Mucosa of stomach (tissue), 1 donor: ENCODE measurements around the gene ZNF641.

ENCODE experiments used
- H3K27me3 ChIP-seq: one replicate; pipeline ENCODE4 v1.7.0; 2013; ENCODE audit warnings: mild to moderate bottlenecking, low read length; ENCODE audit not compliant: control insufficient read depth, insufficient read depth
- H3K36me3 ChIP-seq: one replicate; pipeline ENCODE4 v1.7.0; 2013; ENCODE audit warnings: low read length; ENCODE audit not compliant: control insufficient read depth, insufficient read depth
- H3K4me1 ChIP-seq: one replicate; pipeline ENCODE4 v1.7.0; 2013; ENCODE audit warnings: mild to moderate bottlenecking, low read length; ENCODE audit not compliant: control insufficient read depth, insufficient read depth
- H3K4me3 ChIP-seq: one replicate; pipeline ENCODE4 v1.7.0; 2013; ENCODE audit warnings: low read length
- H3K9ac ChIP-seq: one replicate; pipeline ENCODE4 v1.7.0; 2013; ENCODE audit warnings: mild to moderate bottlenecking, low read length, moderate library complexity
- H3K9me3 ChIP-seq: one replicate; pipeline ENCODE4 v1.7.0; 2013; ENCODE audit warnings: mild to moderate bottlenecking, low read length, moderate library complexity; ENCODE audit not compliant: control insufficient read depth
- donor health status: Pancreatic carcinoma.

Gene ZNF641

GRCh38 chr12:48329199-48329939 lies 21.4 kb downstream of the ZNF641 start:
- Histone ChIP-seq H3K9ac (no peak overlapping the region), H3K9me3 (no peaks in the 10 kb centered on the region), H3K4me1 (no peaks in the 10 kb centered on the region), H3K27me3 (no peaks in the 10 kb centered on the region), H3K4me3 (no peak overlapping the region), H3K36me3 (no peaks in the 10 kb centered on the region)

GRCh38 chr12:48316491-48316890 lies 34.2 kb downstream of the ZNF641 start:
- Histone ChIP-seq H3K27me3 (no peaks in the 10 kb centered on the region), H3K9ac (no peak overlapping the region), H3K36me3 (no peaks in the 10 kb centered on the region), H3K4me3 (no peak overlapping the region), H3K9me3 (no peaks in the 10 kb centered on the region), H3K4me1 (no peaks in the 10 kb centered on the region)

GRCh38 chr12:48311313-48311712 lies 39.4 kb downstream of the ZNF641 start:
- Histone ChIP-seq H3K4me1 (no peaks in the 10 kb centered on the region), H3K36me3 (no peaks in the 10 kb centered on the region), H3K9me3 (no peaks in the 10 kb centered on the region), H3K9ac (no peak overlapping the region), H3K27me3 (no peaks in the 10 kb centered on the region), H3K4me3 (no peak overlapping the region)

GRCh38 chr12:48307269-48307668 lies 43.5 kb downstream of the ZNF641 start:
- no peaks in the 10 kb centered on the region for H3K36me3 ChIP-seq
- no peaks in the 10 kb centered on the region for H3K4me1 ChIP-seq
- H3K4me3 ChIP-seq = no peak overlapping the region
- H3K9me3 ChIP-seq = no peaks in the 10 kb centered on the region
- H3K27me3 ChIP-seq = no peaks in the 10 kb centered on the region
- no peak overlapping the region for H3K9ac ChIP-seq

- no peaks in the 10 kb centered on the region for H3K4me1 ChIP-seq
- no peaks in the 10 kb centered on the region for H3K36me3 ChIP-seq
- H3K9me3 ChIP-seq = no peaks in the 10 kb centered on the region
- H3K27me3 ChIP-seq = no peaks in the 10 kb centered on the region
- H3K9ac ChIP-seq = no peak overlapping the region
- no peak overlapping the region for H3K4me3 ChIP-seq
Measured at GRCh38 chr12:48305190-48305589, 45.5 kb downstream of the ZNF641 start.

- Histone ChIP-seq H3K27me3 (no peaks in the 10 kb centered on the region), H3K4me1 (no peaks in the 10 kb centered on the region), H3K9me3 (no peaks in the 10 kb centered on the region), H3K4me3 (no peak overlapping the region), H3K9ac (no peak overlapping the region), H3K36me3 (no peaks in the 10 kb centered on the region)
Measured at GRCh38 chr12:48302161-48302911, 48.4 kb downstream of the ZNF641 start.

- no peaks in the 10 kb centered on the region for H3K36me3 ChIP-seq
- peaks cover 7% of the 10 kb centered on the region for H3K4me1 ChIP-seq
- H3K4me3 ChIP-seq = no peak overlapping the region
- H3K9ac ChIP-seq = no peak overlapping the region
- H3K9me3 ChIP-seq = no peaks in the 10 kb centered on the region
- no peaks in the 10 kb centered on the region for H3K27me3 ChIP-seq
Measured at GRCh38 chr12:48300774-48301173, 49.9 kb downstream of the ZNF641 start.

GRCh38 chr12:48296586-48297282 lies 54.0 kb downstream of the ZNF641 start:
- peak overlapping the region; percentile 59 for H3K9ac ChIP-seq
- H3K4me1 ChIP-seq = peaks cover 7% of the 10 kb centered on the region
- no peaks in the 10 kb centered on the region for H3K9me3 ChIP-seq

GRCh38 chr12:48292040-48292439 lies 58.7 kb downstream of the ZNF641 start:
- Histone ChIP-seq H3K9me3 (no peaks in the 10 kb centered on the region), H3K36me3 (no peaks in the 10 kb centered on the region), H3K27me3 (no peaks in the 10 kb centered on the region), H3K4me3 (no peak overlapping the region), H3K4me1 (peaks cover 9% of the 10 kb centered on the region), H3K9ac (no peak overlapping the region)

More at GRCh38 chr12:48296586-48297282, 54.0 kb downstream of the ZNF641 start:
- Histone ChIP-seq H3K4me3 (peak overlapping the region; percentile 33), H3K27me3 (no peaks in the 10 kb centered on the region), H3K36me3 (no peaks in the 10 kb centered on the region)

GRCh38 chr12:48291511-48291910 lies 59.2 kb downstream of the ZNF641 start:
- Histone ChIP-seq H3K36me3 (no peaks in the 10 kb centered on the region), H3K27me3 (no peaks in the 10 kb centered on the region), H3K9me3 (no peaks in the 10 kb centered on the region), H3K4me1 (peaks cover 5% of the 10 kb centered on the region), H3K4me3 (no peak overlapping the region), H3K9ac (no peak overlapping the region)

- peaks cover 5% of the 10 kb centered on the region for H3K4me1 ChIP-seq
- H3K27me3 ChIP-seq = no peaks in the 10 kb centered on the region
- no peak overlapping the region for H3K9ac ChIP-seq
- no peaks in the 10 kb centered on the region for H3K9me3 ChIP-seq
- no peak overlapping the region for H3K4me3 ChIP-seq
- no peaks in the 10 kb centered on the region for H3K36me3 ChIP-seq
Measured at GRCh38 chr12:48288387-48289268, 62.1 kb downstream of the ZNF641 start.
